CD4-positive, alpha-beta T cell treated with Interleukin-17A for 1 hour (primary cell): Measurements from ENCODE around the gene EPB41L4B.
"Not testable (repeated sequence)": the region's sequence is repeated elsewhere in the genome, so short reads cannot be mapped to it uniquely, and the experiment has no call there.

Source experiments
- DNase-seq: peaks from one replicate; pipeline ENCODE4 v3.0.0-alpha.2; 2020

The EPB41L4B gene

DNA sequence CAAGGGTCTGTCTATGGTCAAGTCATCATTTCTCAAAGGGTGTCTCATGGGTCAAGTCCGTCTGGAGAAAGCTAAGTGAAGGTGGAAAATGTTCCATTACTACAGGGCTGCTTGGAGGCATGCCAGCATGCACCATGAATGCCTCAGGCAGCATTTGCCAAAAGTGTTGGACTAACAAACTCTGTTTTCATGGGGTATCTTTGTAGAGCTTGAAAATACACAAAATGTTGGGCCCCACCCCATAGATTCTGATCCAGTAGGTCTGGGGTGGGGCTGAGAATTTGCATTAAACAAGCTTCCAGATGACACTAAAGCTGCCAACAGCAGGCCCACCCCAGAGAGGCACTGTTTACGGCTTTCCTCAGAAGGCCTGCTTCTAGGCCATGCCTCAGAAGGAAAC is 78.8 kb downstream of the EPB41L4B start:
- DNase-seq = no peak

DNA sequence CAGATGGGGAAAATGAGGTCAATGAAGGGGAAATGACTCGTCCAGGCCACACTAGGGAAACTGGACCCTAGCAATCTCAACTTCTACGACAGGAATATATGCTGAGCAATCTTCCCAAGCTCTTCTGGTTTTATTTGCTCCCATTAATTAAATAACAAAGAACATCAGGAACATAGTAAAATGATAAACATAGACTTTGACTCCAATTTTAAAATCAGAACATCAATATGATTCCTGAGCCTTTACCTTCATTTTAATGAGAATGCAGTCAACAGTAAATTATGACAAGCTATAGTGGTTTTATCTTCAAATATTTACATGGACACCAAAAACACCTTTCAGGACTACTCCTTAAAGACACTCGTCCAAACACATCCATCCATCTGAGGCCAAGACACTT is 79.7 kb downstream of the EPB41L4B start:
- no peak for DNase-seq

DNA sequence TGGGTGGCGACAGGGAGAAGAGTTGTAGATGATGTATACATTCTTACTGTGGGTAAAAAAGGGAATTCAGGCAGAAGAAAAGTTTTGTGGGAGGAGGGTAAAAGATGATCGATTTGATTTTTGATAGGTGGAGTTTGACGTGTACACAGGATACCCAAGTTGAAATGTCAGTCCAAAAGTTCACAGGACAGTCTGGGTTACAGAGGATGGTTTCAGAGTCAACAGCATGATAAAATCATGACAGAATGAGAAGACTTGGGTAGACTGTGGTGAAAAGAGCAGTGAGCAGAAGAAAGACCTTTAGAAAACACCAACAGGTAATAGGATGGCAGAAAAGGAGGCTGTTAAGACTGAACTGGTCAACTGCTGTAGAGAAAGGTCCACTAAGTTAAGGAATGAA is 81.6 kb downstream of the EPB41L4B start:
- DNase-seq = no peak

DNA sequence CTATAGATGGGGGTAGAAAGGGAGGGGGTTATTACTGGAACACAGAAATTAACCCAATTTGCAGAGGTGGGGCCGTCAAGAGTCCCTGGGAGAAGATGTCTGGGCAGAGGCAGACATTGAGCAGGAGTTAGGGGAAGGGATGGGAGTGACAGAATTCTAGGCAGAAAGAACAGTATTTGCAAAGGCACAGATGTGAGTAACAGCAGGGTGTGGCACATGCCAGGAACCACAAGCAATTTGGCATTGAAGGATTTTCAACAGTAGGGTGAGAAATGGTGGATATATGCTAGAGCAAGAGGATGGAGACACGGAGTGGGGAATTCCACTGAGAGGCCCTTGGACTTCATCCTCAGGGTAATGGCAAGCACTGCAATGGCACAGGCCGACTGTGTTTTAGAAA is 82.2 kb downstream of the EPB41L4B start:
- DNase-seq = no peak

DNA sequence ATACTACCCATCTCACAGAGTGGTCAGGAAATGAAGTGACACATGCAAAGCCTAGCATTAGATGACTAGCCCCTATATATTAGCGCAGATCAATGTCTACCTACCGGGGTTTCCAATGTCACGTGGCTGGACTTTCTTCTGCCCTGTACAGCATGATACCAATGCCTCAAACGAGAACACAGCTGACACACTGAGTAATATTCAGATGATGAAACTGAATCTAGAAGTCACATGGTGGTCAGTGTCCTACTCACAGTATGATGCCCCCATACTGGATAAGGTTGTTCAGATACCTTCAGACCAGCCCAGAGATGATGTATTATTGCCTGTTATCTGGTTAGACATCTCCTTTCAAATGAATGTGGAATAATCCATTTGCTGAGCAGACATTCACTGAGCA is 82.7 kb downstream of the EPB41L4B start:
- DNase-seq = no peak

DNA sequence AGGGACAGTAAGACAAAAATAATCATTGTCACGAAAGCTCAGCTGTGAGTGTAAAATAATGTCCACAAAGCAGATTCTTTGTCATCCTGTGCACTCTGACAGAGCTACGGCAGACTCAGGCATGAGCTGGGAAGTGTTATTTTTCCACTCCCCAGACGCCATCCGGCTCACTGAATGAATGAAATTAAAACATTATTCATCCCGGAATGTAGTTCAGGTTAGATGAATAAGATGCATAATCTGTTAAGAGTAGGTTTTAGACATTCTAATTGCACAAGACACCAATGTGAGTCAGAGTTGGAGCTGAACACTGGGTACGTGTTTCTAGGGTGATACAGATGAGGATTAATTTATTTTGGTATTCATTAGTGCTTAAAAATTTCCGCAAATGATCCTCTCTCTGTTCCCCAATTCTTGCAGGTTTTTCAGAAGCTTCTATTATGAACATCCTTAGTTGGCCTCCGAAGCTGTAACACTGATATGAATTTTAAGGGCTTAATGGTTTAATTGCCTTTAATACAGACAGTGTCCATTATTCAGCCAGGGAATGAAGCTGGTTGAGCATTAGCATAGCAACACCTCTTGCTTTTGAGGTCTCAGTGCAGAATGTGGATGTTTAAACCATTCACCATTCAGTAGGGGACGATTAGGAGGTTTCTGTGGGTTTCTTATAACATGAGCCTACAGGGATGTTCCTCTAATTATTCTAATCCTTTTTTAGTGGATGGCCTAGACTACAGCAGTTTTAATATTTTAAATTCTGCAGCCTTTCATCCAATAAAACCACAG is 88.2 kb downstream of the EPB41L4B start:
- DNase-seq = no peak

DNA sequence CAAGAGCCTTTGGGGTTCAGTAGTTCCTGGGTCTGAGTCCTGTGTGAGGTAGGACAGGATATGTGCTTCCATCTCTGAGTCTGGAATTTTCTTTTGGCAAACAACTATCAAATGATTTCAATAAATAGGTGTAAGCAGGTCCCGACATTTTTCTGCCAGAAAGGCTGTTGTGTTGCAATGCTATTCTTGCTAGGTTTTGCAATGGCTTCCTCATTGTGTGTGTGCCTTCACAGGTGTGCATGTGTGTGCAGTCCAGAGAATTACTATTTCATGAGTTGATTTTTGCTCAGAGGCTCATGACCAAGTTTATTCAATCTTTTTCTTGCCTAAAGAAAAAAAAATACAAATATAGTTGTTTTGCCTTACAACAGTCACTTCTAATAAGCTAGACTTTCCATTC is 89.3 kb downstream of the EPB41L4B start:
- DNase-seq = no peak

DNA sequence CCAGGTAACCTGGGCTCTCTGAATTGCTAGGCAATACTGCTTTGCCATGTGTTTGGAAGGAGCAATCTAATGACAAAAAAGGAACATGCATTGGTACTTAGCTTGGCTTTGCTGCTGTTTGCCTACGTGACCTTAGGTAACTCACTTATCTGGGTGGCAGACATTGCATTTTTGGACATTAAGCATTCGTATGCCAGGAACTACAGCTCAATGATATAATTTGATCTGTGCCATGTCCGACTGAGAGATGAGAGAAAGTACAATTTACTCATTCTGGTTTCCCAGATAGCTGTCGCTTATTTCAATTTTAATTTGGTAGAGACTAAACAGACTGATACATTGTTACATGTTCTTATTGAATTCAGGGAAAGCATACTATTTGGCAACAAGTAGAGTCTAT is 90.6 kb downstream of the EPB41L4B start:
- no peak for DNase-seq

DNA sequence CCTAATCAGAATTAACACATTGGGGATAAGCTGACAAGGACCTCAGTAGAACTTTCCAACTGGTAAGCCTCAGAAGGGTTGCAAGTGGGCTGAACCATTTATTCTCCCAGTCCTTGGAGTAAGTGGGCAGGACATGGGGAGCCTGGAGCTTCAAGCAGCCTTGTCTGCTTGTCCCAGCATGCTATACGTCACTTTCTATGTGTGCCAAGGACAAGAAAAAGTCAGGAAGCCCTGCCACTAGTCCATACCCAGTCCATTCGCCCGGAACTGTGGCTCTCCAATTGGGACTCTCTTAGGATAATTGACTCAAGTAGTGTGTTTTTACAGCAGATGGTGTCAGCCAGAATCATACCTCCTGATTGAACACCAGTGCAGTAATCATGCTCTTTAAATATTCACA is 91.2 kb downstream of the EPB41L4B start:
- DNase-seq = no peak

DNA sequence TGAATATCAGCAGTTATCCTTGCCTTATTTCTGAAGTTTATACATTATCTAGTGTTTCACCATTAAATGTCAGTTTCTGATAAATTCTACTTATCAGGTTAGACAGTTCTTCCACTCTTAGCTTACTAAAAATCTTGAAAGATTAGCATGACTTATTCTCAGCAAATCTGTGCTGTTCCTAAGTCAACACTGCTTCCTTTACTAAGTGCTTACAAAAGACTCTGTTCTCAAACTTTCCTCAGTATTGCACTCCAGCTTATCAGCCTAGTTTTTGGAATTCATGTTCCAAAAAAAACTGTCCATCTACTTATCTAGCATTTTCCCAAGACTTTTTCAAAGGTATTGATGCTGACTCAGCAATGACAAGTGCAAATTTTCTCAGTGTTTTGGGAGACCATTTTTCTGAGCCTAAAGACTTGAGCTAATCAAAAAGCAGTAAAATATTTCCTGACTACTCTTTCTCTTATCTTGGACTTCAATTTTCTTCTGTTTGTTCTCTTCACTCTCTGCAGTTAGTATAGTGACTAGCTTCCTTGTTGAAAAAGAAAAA is 92.7 kb downstream of the EPB41L4B start:
- no peak for DNase-seq

DNA sequence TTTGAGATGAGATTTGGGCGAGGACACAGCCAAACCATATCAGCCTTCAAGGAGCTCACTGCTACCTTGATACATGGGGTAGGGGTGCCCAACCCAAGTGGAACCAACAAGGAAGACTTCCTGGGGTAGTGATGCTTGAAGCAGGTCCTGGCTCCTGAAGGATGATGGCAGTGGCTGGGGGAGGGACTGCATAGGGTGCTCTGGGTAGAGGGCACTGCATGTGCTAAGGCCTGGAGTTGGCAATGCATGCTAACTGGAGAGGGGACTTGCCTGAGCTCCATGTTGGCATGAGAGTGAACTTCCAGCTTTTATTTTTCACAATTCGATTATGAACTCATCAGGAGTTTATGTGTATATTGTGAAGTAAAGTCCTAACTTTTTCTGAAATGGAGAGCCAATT is 95.2 kb downstream of the EPB41L4B start:
- DNase-seq = no peak

DNA sequence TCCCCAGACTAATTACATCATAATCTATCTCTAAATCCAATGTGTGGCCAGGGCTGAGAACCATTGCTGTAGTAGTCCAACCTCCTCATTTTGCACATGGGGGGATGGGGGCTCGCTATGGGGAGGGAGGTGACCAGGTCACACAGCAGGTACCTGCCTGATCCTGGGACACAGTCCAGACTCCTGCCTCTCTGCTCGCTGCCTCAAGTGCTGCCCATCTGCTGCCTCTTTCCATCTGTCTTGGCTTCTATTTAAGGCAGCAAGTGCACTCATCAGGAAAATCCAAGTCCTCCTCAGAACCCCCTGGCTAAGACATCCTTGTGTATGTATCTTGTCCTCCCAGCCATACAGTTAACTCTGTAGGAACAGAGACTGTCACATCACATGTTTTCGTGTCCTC is 96.1 kb downstream of the EPB41L4B start:
- DNase-seq = no peak

DNA sequence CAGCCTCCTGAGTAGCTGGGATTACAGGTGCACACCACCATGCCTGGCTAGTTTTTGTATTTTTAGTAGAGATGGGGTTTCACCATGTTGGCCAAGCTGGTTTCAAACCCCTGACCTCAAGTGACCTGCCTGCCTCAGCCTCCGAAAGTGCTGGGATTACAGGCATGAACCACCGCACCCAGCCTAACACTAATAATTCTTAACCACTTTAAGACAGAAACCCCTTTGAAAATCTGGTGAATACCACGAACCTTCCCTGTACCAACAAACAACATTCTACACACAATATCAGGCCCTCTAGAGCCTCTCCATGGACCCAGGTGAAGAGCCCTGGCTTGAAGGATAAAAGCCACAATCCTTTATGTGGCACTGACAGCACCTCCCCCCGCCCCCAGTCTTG is 102.6 kb downstream of the EPB41L4B start:
- DNase-seq = not testable (repeated sequence)

DNA sequence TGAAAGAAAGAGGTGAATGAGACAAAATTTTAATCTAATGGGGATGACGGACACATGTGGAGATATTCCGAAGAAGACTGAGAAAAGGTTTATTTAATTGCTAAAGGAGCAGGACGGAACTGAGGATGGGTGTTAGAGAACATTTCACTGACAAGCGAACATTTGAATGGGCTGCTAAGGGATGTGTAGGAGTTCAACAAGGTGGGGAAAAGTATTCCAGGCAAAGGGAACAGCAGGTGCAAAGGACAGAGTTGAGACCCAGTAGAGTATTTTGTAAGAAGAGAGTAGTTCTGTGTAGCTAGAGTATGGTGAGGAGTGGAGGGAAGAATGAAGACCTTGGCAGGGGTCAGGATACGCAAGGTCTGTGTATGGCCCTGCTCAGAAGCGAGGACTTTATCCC is 106.4 kb downstream of the EPB41L4B start:
- no peak for DNase-seq

DNA sequence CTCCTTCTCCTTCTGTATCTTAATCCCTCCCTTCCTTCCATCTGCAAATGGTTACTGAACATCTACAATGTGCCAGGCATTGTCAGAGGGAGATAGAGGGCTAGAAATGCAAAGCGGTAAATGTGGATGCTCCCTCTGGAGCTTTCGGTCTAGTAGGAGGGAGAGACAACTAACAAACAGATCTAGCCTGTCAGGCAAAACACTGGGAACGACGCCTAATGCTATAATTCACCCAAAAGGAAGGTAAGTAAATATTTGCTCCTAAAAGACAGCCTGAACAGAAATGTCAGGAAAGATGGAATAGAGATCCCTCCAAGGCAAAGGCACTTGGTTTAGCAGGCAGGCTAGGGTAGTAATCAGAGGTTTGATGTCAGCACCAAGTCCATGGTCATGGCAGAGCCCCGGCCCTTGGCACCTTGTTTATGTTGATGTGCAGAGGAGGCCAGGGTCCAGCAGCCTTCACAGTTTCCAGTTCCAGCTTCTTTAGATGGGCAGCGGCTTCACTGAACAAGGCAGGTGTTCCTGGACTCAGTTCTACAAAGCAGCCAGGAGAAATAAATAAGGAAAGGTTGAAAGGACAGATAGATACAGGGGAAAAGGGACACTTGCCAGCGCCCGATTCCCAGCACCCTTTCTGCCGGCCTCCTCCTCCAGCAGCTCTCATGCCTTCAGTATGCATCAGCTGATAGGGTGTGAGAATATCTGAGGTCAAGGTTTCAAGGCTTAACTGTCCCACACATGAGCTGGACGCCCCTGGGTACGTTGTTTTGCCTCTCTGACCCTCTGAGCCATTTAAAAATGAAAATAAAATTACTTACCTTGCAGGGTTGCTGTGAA is 107.4 kb downstream of the EPB41L4B start:
- no peak for DNase-seq

DNA sequence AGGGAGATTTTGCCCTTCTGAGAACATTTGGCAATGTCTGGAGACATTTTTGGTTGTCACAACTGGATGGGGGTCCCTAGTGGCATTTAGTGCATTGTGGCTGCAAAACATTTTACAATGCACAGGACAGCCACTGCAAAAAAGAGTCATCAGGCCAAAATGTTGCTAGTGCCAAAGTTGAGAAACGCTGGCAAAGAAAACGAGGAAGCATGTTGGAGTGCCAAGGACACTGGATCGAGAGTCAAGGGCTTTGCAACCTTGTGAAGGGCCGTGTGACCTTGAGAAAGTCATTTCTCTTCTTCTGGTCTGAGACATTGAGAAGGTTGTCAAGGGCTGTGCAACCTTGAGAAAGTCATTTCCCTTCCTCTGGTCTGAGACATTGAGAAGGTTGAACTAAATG is 108.1 kb downstream of the EPB41L4B start:
- no peak for DNase-seq

DNA sequence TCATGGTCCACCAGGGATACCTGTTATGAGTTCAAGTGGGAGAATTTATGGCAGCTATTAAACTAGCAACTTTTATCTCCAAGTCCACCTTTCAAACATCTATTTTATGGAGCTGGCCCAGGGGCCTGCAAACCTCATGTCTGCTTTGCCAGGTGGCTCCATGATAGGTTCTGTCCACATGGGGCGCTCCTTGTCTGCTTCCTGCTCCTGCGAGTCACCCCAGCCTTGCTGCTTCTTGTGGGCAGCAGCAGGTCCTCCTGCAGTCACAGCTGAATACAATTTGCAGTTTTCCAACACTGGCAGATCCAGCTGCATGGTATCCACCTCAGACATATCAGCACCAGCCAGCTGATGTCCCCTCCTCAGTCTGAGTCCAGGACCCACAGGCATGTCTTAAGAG is 114.2 kb downstream of the EPB41L4B start:
- DNase-seq = no peak

DNA sequence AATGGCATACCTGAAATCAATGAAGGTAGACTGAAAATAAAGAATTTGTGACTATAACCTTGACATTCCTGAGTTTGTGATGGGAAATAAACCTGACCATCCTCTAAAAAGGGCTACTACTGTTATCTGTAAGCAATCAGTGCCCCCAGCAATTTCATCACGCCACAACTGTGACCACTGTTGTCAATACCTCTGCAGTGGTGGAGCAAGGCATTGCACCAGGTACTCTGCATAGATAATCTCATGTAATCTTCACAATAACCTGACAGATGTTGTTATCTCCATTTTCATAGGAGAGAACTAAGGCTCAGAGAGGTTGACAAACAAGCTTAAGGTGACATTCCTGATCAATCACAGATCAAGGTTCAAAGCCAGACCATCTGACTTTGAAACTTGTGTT is 115.3 kb downstream of the EPB41L4B start:
- DNase-seq = no peak

DNA sequence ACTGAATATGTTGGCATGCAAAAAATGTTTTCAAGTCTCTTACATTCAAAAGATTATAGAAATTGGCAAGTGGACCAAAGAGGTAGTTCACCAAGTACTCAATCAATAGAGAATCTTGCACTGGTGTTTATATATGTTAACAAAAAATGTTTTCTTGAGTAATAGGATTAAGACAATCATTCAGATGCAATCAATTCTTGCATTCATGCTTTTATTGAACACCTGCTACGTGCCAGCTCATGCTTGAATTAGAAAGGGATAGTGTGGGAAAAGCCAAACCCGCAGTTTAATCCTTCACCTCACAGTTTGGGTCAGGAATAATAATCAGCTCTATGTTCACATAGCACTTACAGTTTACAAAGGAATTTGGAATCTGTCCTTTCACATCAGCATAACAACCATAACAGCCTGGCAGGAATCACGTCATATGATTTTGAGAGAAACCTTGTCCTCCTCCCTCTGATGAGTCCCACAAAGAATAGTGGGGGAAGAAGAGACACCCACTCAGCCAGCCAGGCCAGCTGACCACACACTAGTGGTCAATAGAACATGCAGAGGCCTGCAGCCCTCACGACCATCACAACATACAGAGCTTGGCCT is 117.0 kb downstream of the EPB41L4B start:
- DNase-seq = no peak

DNA sequence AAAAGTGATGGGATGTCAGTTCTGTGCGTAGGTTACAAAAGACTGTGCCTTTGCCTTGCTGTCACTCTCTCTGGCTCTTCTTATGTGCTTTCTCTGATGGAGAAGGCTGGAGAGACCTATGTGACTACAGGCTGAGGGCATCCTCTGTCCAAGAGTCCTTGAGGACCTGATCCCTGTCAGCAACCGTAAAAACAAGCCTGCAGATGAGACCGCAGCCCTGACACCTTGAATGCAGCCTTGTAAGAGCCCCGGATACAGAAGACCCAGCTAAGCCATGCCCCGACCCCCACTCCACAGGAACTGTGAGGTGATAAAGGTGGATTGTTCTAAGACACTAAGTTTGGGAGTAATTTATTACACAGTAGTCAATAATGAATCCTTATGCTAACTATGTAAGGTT is 121.2 kb downstream of the EPB41L4B start:
- no peak for DNase-seq

DNA sequence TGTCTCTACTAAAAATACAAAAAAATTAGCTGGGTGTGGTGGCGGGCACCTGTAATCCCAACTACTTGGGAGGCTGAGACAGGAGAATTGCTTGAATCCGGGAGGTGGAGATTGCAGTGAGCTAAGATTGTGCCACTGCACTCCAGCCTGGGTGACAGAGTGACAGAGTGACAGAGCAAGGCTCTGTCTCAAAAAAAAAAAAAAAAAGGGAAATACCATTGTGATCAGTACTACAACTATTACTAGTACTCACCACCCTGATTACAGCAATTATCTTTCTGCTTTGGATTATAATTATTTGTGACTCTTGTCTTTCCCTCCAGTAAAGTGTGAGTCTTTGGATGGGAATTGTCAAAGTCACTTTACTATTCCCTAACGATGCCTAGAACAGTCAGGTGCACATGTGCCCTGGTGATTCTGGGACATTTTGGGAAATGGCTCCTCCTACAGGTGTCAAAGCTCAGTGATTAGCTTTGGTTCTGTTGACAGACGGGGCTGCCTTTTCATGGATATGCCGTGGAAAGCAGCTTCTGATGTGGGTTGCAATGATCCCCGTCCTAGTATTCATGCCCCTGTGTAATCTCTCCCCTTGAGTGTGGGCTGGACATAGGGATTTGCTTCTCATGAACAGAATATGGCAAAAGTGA is 122.0 kb downstream of the EPB41L4B start:
- peak; percentile 19 for DNase-seq

DNA sequence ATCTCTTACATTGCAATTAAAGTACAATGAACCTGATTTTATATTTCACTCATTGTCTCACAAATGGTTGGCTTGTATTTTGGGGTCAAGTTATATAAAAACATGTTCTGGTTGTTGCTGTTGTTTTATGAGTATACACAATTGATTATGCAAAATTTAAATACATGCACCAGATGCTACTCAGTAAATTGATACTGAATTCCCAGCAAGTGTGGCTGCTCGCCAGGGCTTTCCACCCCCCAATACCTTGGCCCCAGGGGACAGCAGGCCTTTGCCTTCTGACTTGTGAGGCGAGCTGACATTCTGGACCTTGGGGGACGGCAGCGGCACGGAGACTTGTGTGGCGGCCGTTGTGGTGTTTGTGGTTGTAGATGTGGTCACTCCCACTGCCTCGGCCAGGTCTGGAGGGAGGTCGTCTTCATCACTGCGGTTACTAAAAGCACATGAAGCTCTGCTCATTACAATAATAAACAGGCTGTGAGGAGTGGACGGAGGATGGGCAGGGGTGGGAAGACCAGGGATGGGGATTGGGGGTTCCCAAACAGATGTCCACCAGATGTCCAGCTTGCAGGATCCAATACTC is 126.8 kb downstream of the EPB41L4B start:
- DNase-seq = no peak
